Measurements from ENCODE around the gene NUP107. TPM values are rescaled to one million over a fixed set of nuclear protein-coding genes. Genes with fewer than 3 reads are reported as not detected.

The NUP107 gene
- polyA plus RNA-seq, 3 donors: 71.0 to 88.5 (median 72.4) TPM

DNA sequence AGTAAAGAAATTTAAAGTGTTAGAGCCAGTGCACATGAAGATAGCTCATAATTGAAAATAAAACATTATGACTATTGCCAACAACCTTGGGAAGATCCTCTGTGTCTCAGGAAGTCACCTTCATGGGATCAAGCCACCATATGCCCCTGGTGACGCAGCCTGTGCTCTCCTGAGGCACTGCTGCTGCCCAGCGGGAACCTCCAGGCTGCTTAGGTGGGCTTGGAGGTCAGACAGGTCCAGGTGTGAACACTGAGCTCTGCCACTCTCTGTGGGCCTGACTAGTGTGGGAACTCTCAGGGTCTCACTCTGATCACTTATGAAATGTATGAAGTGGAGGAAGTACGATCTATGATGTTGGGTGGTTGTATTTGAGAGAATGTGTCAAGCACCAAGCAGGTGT is 75.9 kb downstream of the NUP107 start:
- DNase-seq (ENCODE audit: extremely low read depth in 1 of 11, low read depth in 9 of 11, low spot score in 4 of 11): no peak

DNA sequence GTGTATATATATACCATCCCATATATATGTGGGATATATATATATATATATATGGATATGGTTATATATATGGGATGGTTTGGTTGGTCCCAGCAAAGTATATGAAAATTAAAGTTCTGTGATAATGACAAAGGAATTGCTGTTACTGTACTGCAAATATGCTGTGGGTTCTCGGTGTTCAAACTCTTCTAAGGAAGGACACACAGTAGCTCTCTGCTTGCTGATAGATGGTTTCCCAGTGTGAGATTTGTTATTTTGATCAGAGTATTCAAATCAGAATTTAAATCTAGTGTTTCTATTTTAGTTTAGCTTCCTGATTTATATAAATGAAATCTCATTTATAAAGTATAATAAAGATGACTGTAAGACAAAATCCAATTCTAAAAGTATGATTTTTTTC is 78.9 kb downstream of the NUP107 start:
- no peak for DNase-seq (ENCODE audit: extremely low read depth in 1 of 11, low read depth in 9 of 11, low spot score in 4 of 11)

DNA sequence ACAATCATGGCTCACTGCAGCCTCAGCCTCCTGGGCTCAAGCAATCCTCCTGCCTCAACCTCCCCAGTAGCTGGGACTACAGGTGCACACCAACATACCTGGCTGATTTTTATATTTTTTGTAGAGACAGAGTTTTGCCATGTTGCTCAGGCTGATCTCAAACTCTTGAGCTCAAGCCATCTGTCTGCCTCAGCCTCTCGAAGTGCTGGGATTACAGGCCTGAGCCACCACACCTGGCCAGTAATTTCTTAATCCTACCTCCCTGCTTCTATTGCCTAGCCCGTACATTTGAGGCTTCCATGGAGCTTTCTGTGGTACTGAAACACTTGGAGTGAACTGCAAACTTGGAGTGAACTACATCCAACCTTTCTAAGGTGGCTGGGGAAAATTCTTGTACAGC is 79.9 kb downstream of the NUP107 start:
- DNase-seq (ENCODE audit: extremely low read depth in 1 of 11, low read depth in 9 of 11, low spot score in 4 of 11): no peak

DNA sequence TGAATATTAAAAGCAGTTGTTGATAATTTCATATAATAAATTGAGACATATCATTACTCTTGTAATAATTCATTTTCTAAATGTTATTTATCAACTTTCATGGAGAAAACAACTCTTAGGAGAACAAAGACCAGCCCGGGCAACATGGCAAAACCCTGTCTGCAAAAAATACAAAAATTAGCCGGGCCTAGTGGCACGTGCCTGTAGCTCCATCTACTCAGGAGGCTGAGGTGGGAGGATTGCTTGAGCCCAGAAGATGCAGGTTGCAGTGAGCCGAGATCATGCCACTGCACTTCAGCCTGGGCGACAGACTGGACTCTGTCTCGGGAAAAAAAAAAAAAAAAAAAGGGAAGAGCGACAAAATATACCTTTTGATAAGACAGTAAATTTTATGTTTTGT is 80.4 kb downstream of the NUP107 start:
- no peak for DNase-seq (ENCODE audit: extremely low read depth in 1 of 11, low read depth in 9 of 11, low spot score in 4 of 11)

DNA sequence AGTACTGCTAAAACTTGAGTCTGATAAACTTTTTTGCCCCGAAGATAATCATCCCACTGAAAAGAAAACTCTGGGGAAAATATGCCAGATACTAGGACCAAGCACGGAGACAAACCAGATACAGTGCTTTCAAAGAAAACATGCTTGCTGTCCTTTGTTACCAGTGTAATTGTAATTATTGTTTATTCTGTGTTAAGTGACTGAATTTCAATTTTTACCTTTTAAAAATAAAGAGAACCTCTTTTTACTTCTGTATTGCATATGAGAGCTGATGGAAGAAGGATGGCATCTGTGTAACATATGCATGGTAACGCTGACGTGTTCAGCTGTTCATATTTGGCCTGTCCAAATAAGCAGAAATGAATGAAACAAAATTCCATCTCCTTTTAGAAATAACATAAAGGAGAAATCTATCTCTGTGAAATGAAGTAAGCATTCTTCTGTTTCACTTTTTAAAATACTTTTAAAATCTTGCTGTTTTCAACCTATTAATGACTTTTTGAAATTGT is 81.7 kb downstream of the NUP107 start:
- DNase-seq (ENCODE audit: extremely low read depth in 1 of 11, low read depth in 9 of 11, low spot score in 4 of 11): no peak

DNA sequence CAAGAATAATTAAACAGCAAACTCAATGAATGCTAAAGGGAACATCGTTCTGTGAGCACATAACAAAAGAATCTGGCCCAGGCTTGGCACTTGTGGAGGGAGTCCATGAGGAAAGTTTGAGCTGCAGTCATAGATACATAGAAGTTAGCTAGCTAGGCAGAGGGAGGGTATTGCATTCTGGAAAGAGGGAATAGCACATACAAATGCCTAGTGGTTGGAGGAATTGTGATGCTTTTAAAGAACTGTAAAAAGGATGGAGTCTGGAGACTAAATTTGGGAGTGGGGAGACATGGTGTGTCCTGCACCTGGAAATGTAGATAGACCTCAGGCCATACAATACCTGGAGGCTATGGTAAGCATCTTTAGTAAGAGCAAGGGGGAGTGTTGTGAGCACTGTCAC is 83.2 kb downstream of the NUP107 start:
- no peak for DNase-seq (ENCODE audit: extremely low read depth in 1 of 11, low read depth in 9 of 11, low spot score in 4 of 11)

DNA sequence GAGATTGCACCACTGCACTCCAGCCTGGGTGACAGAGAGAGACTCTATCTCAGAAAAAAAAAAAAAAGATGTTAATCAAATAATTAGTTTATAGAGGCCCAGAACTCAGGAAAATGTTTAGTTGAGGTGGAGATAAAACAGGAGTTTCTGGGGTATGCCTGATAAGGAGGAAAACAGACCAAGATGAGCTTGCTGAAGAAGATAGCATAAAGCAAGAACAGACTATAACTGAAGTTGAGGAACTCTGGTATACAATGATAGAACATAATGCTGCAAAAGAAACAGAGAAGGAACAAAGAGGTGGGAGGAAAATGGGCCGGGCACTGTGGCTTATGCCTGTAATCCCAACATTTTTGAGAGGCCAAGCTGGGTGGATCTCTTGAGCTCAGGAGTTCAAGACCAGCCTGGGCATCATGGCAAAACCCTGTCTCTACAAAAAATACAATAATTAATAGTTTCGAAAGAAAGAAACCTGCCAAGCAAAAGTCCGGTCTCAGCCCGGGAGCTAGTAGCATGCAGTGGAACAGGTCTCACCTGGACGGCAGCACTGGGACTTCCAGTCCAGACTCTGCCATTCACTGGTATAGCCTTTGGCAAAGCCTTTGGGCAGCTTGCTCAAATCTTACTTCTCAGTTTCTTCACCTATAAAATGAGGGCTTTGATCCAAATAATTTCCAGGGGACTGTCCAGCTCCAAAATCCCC is 84.6 kb downstream of the NUP107 start:
- no peak for DNase-seq (ENCODE audit: extremely low read depth in 1 of 11, low read depth in 9 of 11, low spot score in 4 of 11)

DNA sequence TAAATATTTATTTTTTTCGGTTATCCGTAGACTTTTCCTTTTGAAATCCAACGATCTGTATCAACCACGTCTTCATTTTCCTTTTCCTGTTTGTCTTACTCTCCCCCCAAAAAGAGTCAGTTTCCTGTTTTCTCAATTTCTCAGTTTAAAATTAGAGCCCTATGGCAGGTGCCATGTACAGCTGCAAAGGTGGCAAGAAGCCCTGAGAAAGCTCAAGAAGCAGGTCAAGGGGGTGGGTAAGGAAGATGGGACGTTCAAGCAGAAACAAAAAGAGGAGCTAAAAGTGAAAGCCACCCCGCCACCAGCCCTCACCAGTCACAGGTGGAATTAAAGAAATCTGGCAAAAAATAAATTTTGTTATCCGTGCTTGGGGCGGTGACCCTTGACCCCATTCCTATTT is 85.9 kb downstream of the NUP107 start:
- no peak for DNase-seq (ENCODE audit: extremely low read depth in 1 of 11, low read depth in 9 of 11, low spot score in 4 of 11)

DNA sequence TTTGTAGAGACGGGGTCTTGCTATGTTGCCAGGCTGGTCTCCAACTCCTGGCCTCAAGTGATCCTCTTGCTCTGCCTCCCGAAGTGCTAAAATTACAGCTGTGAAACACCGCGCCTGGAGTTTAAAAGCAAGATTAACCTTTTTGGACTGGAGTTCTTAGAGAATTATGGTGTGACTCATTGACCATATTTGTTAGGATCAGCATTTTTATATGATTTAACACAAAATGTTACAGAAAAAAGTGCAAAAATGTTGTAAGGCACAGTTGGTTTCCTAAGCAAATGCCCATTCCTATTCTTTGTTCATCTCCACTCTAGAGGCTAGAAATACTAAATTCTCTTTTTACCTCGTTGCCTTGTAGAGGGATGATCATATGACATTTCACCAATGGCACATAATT is 86.8 kb downstream of the NUP107 start:
- no peak for DNase-seq (ENCODE audit: extremely low read depth in 1 of 11, low read depth in 9 of 11, low spot score in 4 of 11)

DNA sequence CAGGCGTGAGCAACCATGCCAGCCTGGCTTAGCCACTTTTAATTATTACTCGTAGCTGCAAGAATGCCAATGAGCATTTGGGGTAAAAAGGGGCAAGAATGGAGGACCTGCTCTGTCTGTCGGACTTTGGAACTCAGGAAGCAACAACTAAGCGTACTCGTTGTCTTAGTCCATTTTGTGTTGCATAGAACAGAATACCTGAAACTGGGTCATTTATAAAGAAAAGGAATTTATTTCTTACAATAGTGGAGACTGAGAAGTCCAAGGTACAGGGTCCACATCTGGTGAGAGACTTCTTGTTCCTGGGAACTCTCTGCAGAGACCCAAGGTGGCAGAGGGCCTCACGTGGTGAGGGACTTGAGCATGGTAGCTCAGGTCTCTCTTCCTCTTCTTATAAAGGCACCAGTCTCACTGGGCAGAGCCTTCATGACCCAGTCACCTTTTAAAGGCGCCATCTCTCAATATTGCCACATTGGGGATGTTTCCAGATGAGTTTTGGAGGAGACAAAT is 88.4 kb downstream of the NUP107 start:
- no peak for DNase-seq (ENCODE audit: extremely low read depth in 1 of 11, low read depth in 9 of 11, low spot score in 4 of 11)

DNA sequence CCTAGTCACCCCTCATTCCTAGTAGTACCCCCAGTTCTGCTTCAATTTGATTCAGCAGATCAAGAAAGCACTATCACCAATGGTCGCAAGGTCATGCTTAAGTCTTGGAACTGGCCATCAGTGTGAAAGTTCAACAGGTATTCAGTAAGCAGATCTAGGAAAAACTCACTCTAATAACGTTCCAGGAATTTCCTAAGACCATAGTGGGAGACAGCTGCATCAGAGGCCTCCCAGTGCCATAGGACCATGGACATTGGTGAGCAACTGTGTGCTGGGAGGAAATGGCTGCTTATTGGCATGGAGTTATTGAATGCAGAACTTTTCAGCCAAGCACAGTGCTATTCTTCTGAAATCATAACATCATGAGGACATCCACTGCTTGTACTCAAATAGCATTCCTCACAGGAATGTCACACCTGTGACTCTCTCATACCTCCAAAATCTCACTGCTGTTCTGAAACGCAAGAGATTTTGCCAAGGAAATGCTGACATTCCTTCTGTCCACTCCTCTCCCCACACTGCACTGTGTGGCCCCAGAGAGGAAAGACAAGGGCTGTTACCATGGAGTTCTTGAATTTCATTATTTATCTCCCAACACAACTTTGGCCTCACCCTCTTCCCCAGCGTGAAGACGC is 90.3 kb downstream of the NUP107 start:
- no peak for DNase-seq (ENCODE audit: extremely low read depth in 1 of 11, low read depth in 9 of 11, low spot score in 4 of 11)

DNA sequence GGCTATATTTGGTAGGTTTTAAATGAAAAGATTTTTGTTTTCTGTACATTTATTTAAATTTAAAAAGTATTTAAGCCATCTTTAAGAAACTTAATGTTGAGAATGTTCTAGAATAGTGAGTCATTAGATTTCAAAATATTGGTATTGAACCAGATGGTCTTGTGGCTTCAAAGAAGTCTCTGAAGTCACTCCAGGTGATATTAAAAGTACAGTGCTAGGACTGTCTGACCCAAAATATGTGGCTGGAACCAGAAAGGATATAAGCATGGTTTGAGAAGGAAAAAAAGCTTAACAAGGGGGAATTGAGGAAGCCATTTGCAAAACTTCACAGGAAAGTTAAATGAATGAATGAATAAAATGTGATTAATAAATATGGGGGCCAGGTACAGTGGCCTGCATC is 92.5 kb downstream of the NUP107 start:
- no peak for DNase-seq (ENCODE audit: extremely low read depth in 1 of 11, low read depth in 9 of 11, low spot score in 4 of 11)

DNA sequence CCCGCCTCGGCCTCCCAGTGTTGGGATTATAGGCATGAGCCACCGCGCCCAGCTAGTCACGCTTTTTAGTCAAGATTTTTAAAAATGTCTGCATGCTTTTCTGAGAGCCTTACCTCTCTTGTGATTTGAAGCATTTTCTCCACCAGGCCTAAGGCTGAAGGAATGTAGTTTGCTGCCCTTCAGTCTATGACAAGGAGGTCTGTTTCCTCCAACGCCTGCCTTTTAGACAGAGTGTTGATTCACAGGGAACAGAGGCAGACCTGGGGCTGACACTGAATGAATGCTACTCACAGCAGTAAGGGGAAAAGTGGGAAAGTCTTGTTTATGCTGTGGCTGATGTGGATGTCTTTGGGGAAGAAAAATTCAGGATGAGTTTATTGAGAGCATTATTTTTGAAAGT is 94.0 kb downstream of the NUP107 start:
- no peak for DNase-seq (ENCODE audit: extremely low read depth in 1 of 11, low read depth in 9 of 11, low spot score in 4 of 11)

DNA sequence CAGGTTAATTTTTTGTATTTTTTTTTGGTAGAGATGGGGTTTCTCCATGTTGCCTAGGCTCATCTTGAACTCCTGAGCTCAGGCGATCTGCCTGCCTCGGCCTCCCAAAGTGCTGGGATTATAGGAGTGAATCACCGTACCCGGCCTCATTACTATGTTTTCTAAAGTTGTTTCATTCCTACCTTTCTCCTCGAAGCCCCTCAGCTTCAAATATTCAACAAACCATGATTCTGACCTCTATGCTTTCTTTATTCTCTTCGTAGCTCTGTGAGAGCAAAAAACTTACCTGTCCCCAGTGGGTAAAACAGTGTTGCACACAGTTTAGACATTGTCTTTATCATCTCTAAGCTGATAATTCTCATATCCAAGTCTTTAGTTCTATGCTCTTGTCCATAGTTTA is 95.0 kb downstream of the NUP107 start:
- DNase-seq (ENCODE audit: extremely low read depth in 1 of 11, low read depth in 9 of 11, low spot score in 4 of 11): no peak

DNA sequence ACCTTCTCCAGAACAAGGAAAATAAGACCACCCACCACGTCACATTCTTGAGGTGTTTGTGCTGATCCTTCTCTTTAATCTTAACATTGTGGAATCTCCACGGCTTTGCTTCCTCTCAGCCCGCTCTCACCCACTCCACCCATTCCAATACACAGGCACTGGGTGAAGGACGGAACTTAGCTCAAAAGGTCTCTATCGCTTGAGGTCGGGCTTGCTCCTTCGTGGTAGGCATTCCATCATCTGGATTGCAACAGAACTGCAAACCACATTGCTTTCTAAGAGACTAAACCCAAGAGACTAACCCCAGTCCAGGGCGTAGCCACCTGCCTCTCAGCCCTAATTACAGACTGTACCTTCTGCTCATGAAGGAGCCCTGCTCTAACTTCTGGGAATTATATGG is 97.2 kb downstream of the NUP107 start:
- no peak for DNase-seq (ENCODE audit: extremely low read depth in 1 of 11, low read depth in 9 of 11, low spot score in 4 of 11)

DNA sequence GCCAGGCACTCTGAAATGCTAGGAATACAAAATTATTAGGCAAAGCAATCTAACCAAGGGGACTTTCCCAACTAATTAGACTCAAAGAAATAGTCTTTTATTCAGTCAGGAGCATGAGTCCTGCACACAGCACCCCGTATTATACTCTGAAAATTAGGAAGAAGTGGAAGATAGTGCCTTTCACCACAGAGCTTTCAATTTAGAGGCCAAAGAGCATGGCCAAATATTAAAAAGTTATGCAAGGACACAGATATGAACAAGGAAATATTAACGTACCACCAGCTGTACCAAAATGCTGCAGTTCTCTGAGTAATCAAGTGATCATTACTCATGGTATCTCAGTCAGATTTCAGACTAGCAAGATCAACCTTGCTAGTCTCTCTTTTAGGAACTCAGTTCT is 98.6 kb downstream of the NUP107 start:
- no peak for DNase-seq (ENCODE audit: extremely low read depth in 1 of 11, low read depth in 9 of 11, low spot score in 4 of 11)

DNA sequence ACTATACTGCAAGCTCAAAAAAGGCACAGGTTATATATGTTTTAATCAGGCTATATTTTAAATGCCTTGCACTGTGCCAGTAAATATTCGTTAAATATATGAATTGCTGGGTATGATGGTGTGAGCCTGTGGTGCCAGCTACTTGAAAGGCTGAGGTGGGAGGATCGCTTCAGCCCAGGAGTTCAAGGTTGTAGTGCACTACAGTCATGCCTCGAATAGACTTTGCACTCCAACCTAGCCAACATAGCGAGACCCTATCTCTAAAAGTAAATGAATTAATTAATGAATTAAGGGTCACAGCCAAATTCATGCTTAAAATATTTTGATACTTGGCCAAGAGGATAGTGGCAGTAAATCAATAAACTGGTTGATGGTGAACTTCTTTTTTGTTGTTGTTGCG is 99.0 kb downstream of the NUP107 start:
- no peak for DNase-seq (ENCODE audit: extremely low read depth in 1 of 11, low read depth in 9 of 11, low spot score in 4 of 11)

DNA sequence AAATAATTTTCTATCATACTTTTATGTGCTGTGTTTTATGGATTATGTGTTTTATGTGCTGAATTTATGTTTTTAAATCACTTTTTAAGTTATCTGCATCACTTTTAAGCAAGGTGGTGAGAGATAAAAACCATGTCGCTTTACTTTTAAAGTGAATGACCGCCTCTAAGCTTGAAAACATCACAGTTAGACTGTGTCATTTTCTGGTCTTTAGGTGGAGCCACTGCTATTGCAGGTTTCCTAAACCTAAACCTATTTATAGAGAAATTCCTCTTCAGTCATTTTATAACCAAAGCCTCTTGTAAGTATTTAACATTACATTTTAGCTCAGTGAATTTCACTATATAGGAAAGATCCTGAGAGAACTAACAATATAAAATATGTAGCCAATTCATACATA is 100.2 kb downstream of the NUP107 start:
- DNase-seq (ENCODE audit: extremely low read depth in 1 of 11, low read depth in 9 of 11, low spot score in 4 of 11): no peak

DNA sequence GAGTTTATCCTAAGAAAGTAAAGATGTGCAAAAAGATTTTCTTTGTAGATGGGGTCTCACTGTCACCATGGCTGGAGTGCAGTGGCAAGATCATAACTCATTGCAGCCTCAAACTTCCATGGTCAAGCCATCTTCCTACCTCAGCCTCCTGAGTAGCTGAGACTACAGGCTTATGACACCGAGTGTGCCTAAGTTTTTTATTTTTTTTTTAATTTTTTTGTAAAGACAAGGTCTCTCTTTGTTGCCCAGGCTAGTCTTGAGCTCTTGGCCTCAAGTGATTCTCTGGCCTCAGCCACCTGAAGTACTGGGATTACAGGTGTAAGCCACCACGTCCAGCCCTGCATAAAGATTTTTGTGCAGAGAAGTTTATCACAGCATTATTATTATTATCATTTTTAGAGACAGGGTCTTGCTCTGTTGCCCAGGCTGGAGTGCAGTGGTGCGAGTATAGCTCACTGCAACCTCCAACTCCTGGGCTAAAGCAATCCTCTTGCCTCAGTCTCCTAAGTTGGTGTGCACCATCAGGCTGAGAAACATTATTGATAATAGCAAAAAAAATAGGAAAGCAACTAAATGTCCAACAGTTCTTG is 101.9 kb downstream of the NUP107 start:
- DNase-seq (ENCODE audit: extremely low read depth in 1 of 11, low read depth in 9 of 11, low spot score in 4 of 11): no peak

DNA sequence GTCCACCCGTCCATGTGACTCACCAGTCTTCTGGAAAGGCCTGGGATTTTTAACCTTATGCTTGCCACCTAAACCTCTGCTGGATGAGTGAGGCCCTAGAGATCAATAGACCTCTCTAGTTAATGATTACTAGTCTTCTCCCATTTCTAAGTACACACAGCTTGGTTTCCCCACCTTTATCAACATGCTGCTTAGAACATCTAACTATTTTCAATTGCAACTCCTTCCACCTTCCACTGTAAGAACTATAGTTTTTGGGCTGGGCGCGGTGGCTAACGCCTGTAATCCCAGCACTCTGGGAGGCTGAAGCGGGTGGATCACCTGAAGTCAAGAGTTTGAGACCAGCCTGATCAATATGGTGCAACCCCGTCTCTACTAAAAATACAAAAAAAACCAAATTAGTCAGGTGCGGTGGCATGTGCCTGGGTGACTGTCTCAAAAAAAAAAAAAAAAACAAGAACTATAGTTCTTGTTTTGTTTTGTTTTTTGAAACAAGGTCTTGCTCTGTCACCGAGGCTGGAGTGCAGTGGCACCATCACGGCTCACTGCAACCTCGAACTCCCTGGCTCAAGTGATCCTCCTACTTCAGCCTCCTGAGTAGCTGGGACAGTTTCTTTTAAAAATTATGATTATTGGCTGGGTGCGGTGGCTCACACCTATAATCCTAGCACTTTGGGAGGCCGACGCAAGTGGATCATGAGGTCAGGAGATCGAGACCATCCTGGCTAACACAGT is 102.5 kb downstream of the NUP107 start:
- no peak for DNase-seq (ENCODE audit: extremely low read depth in 1 of 11, low read depth in 9 of 11, low spot score in 4 of 11)
